ENCODE results near the gene ELFN1.

Gene ELFN1

DNA sequence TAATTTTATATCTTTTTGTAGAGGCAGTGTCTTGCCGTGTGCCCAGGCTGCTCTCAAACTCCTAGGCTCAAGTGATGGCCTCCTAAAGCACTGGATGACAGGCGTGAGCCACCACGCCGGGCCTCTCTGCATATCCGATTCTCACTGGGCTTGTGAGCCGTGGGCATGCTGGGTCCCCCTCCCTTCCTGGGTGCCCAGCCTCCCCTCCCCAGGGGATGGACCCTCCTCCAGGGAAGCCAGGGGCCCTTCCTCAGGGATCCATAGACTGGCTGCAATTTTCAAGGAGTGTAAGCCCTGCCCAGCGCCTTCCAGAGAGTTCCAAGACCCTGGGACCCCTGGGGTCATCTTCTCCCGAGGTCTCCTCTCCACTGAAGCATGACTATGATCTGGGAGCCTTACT lies 23.7 kb upstream of the ELFN1 start:
- no peak for DNase-seq (ENCODE audit: extremely low read depth, low read depth)
- TF ChIP-seq, protein P1, sequence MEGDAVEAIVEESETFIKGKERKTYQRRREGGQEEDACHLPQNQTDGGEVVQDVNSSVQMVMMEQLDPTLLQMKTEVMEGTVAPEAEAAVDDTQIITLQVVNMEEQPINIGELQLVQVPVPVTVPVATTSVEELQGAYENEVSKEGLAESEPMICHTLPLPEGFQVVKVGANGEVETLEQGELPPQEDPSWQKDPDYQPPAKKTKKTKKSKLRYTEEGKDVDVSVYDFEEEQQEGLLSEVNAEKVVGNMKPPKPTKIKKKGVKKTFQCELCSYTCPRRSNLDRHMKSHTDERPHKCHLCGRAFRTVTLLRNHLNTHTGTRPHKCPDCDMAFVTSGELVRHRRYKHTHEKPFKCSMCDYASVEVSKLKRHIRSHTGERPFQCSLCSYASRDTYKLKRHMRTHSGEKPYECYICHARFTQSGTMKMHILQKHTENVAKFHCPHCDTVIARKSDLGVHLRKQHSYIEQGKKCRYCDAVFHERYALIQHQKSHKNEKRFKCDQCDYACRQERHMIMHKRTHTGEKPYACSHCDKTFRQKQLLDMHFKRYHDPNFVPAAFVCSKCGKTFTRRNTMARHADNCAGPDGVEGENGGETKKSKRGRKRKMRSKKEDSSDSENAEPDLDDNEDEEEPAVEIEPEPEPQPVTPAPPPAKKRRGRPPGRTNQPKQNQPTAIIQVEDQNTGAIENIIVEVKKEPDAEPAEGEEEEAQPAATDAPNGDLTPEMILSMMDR (IDR thresholded peaks at IDR 0.05; ENCODE audit: low read depth, low read length, missing control alignments), result no peak
- no peak overlapping the region for H3K4me3 ChIP-seq (replicated peaks; ENCODE audit: low read depth, low read length)

DNA sequence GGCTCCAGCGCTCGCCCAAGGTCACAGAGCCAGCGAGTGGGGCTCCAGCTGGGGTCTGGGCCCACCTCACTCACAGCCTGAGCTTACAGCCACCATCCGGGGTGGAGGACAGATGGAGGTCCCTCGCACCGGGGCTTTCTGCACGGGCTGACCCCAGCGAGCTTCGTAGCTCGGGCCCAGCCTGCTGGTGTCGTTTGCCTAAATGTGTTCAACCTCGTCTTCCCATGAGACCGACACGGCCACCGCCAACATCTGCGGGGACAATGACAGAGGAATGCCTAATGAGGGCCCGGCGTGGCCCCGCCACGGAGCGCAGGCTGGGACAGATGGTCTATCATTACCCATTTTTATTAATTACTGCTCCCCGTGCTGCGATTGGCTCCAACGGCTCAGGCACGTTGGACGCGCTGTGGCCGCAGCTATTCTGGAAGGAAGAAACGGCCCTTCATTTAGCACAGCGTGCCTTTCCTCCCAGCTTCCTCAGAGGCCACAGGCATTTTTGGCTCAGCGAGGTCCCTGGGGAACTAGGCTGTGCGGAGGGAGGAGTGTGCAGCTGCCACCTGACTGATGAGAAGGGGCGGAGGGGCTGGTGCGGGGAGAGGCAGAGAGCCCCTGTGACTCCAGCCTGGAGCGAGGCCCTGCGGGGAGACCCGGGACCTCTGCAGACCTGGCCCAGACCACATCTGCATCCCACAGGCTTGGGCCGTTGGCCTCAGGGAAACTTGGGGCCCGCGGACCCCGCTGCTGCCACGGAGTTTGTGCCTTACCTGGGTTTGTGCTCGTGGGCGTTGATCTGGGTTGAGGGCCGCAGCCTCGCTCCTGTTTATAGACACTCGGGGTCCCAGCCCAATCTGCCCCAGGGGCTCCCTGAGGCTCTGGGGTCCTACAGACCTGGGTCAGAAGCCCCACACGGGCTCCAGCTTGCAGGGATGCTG lies 22.9 kb upstream of the ELFN1 start:
- DNase-seq (ENCODE audit: extremely low read depth, low read depth), result no peak
- no peak overlapping the region for H3K4me3 ChIP-seq (replicated peaks; ENCODE audit: low read depth, low read length)
- TF ChIP-seq, protein P1 (IDR thresholded peaks at IDR 0.05; ENCODE audit: low read depth, low read length, missing control alignments), result no peak

DNA sequence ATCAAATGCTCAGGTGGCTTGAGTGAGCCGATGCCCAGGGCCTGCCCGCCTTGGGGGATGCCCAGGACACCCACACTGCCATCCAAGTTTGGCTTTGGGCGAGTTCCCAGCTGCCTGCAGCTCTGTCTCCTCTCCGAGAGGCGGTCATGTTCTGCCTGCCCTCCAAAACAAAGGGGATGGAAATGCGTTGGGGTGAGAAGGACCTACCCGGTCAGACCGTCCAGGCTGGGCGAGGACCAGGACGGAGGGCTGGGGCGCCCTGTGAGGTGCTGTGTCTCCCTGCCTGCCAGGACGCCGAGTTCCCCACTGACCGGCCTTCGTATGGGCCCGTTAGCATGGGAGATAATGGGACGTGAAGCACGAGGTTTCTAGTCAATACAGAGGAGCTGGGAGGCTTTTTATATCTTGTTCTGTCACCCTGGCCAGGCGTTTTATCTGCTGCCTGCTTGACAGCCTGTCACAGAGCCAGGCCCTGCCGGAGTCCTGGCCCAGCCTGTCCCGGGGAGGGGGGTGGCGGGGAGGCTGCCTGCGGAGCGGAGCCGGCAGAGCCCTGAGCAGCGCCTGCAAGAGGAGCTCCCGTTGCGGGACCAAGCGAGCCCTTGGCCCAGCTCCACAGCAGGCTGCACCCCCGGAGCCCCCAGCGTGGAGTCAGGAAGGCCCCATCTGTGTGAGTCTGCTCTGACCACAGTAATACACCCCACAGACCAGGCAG lies 22.0 kb upstream of the ELFN1 start:
- H3K4me3 ChIP-seq (replicated peaks; ENCODE audit: low read depth, low read length), result no peak overlapping the region
- no peak for DNase-seq (ENCODE audit: extremely low read depth, low read depth)
- TF ChIP-seq, protein P1 (IDR thresholded peaks at IDR 0.05; ENCODE audit: low read depth, low read length, missing control alignments), result no peak

DNA sequence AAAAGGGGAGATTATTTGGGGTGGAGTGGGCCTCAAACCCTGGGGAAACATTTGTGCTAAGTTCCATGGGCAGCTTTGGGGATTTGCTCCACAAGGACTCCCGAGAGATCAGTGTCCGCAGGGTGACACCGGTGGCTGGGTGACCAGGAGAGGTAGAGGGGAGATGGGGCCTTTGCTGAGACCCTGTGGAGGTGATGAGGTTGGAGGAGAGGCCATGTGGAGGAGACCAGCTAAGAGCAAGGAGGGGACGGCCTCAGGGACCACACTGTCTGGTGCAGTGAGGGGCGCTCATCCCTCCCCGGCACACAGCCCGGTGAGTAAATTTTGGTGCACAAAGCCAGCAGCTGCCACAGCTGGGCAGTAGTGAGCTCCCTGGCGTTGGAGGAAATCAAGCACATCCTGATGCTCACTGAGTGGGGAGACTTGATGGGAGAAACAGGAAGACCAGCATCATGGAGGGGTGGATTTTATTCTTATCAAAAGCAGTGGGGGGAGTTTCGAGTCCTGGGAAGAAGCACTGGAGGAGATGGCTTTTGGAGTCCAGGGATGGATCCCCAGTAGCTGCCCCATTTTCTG lies 20.2 kb upstream of the ELFN1 start:
- DNase-seq (ENCODE audit: extremely low read depth, low read depth), result no peak
- TF ChIP-seq, protein P1 (IDR thresholded peaks at IDR 0.05; ENCODE audit: low read depth, low read length, missing control alignments), result no peak
- no peak overlapping the region for H3K4me3 ChIP-seq (replicated peaks; ENCODE audit: low read depth, low read length)

DNA sequence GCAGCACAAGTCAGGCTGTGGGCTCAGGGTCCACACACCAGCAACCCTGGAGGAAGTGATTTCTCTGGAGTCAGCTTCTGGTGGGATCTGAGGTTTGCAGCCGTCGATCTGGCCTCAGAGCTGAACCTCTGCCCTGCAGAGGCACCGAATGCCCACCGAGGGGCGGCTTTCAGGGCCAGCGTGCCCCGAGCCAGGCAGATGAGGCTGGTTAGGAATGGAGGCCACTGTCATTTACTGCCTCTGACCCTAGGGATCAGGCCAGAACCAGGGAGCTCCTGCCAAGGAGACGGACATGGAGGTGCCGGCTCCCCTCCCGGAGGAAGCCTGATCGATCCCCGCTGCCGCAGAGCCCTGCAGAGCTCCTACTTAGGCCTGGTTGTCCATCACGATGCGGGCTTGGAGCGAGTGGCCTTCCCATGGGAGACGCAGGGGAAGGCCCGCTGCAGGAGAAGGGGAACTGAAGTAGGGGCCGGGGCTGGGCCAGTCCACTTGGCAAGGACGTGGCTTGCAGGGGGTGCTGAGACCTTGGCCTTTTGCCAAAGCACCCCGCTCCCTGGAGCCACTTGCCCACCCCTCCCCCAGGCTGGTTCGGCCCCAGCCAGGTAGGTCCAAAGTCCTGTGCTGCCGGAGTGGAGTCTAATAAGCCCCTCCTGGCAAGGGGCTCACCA lies 19.6 kb upstream of the ELFN1 start:
- no peak for DNase-seq (ENCODE audit: extremely low read depth, low read depth)
- H3K4me3 ChIP-seq (replicated peaks; ENCODE audit: low read depth, low read length), result no peak overlapping the region
- TF ChIP-seq, protein P1 (IDR thresholded peaks at IDR 0.05; ENCODE audit: low read depth, low read length, missing control alignments), result no peak

DNA sequence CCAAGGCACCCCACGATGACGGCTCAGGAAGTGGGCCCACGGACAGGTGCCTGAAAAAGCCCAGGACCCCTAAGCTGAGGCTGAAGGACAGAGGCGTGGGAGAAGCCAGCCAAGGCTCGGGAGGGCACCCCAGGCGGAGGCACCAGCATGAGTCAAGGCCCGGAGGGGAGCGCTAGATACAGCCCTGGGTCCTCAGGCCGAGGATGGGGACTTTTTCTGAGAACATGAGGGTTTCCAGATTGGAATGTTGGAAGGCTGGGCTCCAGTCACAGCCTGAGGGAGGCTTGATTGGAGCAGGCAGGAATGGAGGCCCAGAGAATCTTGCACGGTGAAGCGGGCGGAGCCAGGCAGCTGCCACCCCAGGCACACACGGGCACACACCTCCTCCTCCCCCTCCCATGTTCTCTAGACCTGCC lies 19.0 kb upstream of the ELFN1 start:
- no peak overlapping the region for H3K4me3 ChIP-seq (replicated peaks; ENCODE audit: low read depth, low read length)
- TF ChIP-seq, protein P1 (IDR thresholded peaks at IDR 0.05; ENCODE audit: low read depth, low read length, missing control alignments), result no peak

More for the DNA sequence above, 19.0 kb upstream of the ELFN1 start:
- DNase-seq (ENCODE audit: extremely low read depth, low read depth), result no peak
